MM.1S (cell line): Measurements from ENCODE around the gene ASPDH.

ENCODE experiments used
- DNase-seq: peaks from one replicate; pipeline ENCODE4 v3.0.0-alpha.2; 2015
- H2AFZ ChIP-seq: fragments of 300-600 bp; sonication (generic); 2 replicates; pipeline ENCODE4 v1.6.0; 2016; ENCODE audit warnings: antibody characterized with exemption, low read length
- H3F3A ChIP-seq: fragments of 300-600 bp; sonication (generic); 2 replicates; pipeline ENCODE4 v1.6.1; 2016; ENCODE audit warnings: mild to moderate bottlenecking, antibody characterized with exemption, low read length, moderate library complexity, mixed read lengths; ENCODE audit not compliant: insufficient read depth
- H3K27ac ChIP-seq: fragments of 300-600 bp; sonication (generic); 2 replicates; pipeline ENCODE4 v1.5.1; 2016; ENCODE audit warnings: mild to moderate bottlenecking, low read length
- H3K27me3 ChIP-seq: fragments of 300-600 bp; sonication (generic); replicated peaks from 2 replicates; pipeline ENCODE4 v1.6.0; 2016; ENCODE audit warnings: low read length; ENCODE audit not compliant: insufficient read depth
- H3K36me3 ChIP-seq: fragments of 300-600 bp; sonication (generic); replicated peaks from 2 replicates; pipeline ENCODE4 v1.6.1; 2016; ENCODE audit warnings: mild to moderate bottlenecking, low read length, mixed read lengths; ENCODE audit not compliant: insufficient read depth
- H3K4me1 ChIP-seq: fragments of 300-600 bp; sonication (generic); 2 replicates; pipeline ENCODE4 v1.6.1; 2016; ENCODE audit warnings: low read length, mixed read lengths
- H3K4me2 ChIP-seq: fragments of 300-600 bp; sonication (generic); 2 replicates; pipeline ENCODE4 v1.6.0; 2016; ENCODE audit warnings: low read depth, low read length
- H3K4me3 ChIP-seq: fragments of 300-600 bp; sonication (generic); 2 replicates; pipeline ENCODE4 v1.5.1; 2016; ENCODE audit warnings: low read length, mixed read lengths
- H3K79me2 ChIP-seq: fragments of 300-600 bp; sonication (generic); 2 replicates; pipeline ENCODE4 v1.6.1; 2016; ENCODE audit warnings: mixed run types, low read length, mixed read lengths
- H3K9ac ChIP-seq: fragments of 300-600 bp; sonication (generic); 2 replicates; pipeline ENCODE4 v1.6.1; 2016; ENCODE audit warnings: low read length, mixed read lengths
- H3K9me2 ChIP-seq: fragments of 300-600 bp; sonication (generic); replicated peaks from 2 replicates; pipeline ENCODE4 v1.6.1; 2016; ENCODE audit warnings: mild to moderate bottlenecking, low read length, mixed read lengths; ENCODE audit not compliant: insufficient read depth
- H3K9me3 ChIP-seq: fragments of 300-600 bp; sonication (generic); replicated peaks from 2 replicates; pipeline ENCODE4 v1.6.1; 2016; ENCODE audit warnings: mild to moderate bottlenecking, low read length, mixed read lengths; ENCODE audit not compliant: insufficient read depth
- H4K20me1 ChIP-seq: fragments of 300-600 bp; sonication (generic); 2 replicates; pipeline ENCODE4 v1.6.1; 2016; ENCODE audit warnings: mild to moderate bottlenecking, low read length, moderate library complexity, mixed read lengths; ENCODE audit not compliant: insufficient read depth
- CTCF ChIP-seq: fragments of 300-600 bp; sonication (generic); IDR thresholded peaks from 2 replicates; pipeline ENCODE4 v1.5.1; 2016; ENCODE audit warnings: antibody characterized with exemption, low read length, mixed read lengths
- EZH2 ChIP-seq: fragments of 300-600 bp; sonication (generic); optimal IDR thresholded peaks from 2 replicates; pipeline ENCODE3; 2017; ENCODE audit warnings: low read depth, mild to moderate bottlenecking, antibody characterized with exemption, low read length, mixed read lengths
- EZH2phosphoT487 ChIP-seq: fragments of 300-600 bp; sonication (generic); IDR thresholded peaks from 2 replicates; pipeline ENCODE4 v1.6.1; 2018; ENCODE audit warnings: antibody characterized with exemption, low read length

Gene ASPDH

GRCh38 chr19:50500060-50500752 lies 13.5 kb downstream of the ASPDH start:
- DNase-seq: no peak
- no peaks in the 10 kb centered on the region for H3K4me1 ChIP-seq
- H3K27me3 ChIP-seq: no peaks in the 10 kb centered on the region
- no peak overlapping the region for H3K27ac ChIP-seq
- no peak overlapping the region for H3K4me2 ChIP-seq
- H4K20me1 ChIP-seq: no peaks in the 10 kb centered on the region
- H2AFZ ChIP-seq: no peak overlapping the region
- no peaks in the 10 kb centered on the region for H3K9me2 ChIP-seq
- no peak overlapping the region for H3K4me3 ChIP-seq
- H3K9me3 ChIP-seq: no peaks in the 10 kb centered on the region
- no peaks in the 10 kb centered on the region for H3K36me3 ChIP-seq
- no peak overlapping the region for H3K9ac ChIP-seq
- no peak for TF ChIP-seq CTCF
- TF ChIP-seq EZH2: no peak
- TF ChIP-seq EZH2phosphoT487: no peak
- no peaks in the 10 kb centered on the region for H3F3A ChIP-seq
- no peaks in the 10 kb centered on the region for H3K79me2 ChIP-seq

- no peak for DNase-seq
- Histone ChIP-seq H3K9ac (no peak overlapping the region), H3K9me2 (no peaks in the 10 kb centered on the region), H3K79me2 (no peaks in the 10 kb centered on the region), H3K9me3 (no peaks in the 10 kb centered on the region), H3K27ac (no peak overlapping the region), H3K4me2 (no peak overlapping the region), H3K4me3 (no peak overlapping the region), H2AFZ (no peak overlapping the region), H3F3A (no peaks in the 10 kb centered on the region), H3K27me3 (no peaks in the 10 kb centered on the region), H4K20me1 (no peaks in the 10 kb centered on the region), H3K36me3 (no peaks in the 10 kb centered on the region), H3K4me1 (no peaks in the 10 kb centered on the region)
- no peak for TF ChIP-seq EZH2
- no peak for TF ChIP-seq EZH2phosphoT487
- TF ChIP-seq CTCF: no peak
Observed at GRCh38 chr19:50498219-50499056, 15.3 kb downstream of the ASPDH start.

GRCh38 chr19:50497022-50497405 lies 16.7 kb downstream of the ASPDH start:
- Histone ChIP-seq H3K79me2 (no peaks in the 10 kb centered on the region), H3K9me2 (no peaks in the 10 kb centered on the region), H3K4me2 (no peak overlapping the region), H2AFZ (no peak overlapping the region), H3K9ac (no peak overlapping the region), H3K27me3 (no peaks in the 10 kb centered on the region), H4K20me1 (no peaks in the 10 kb centered on the region), H3K27ac (no peak overlapping the region), H3K9me3 (no peaks in the 10 kb centered on the region), H3K36me3 (no peaks in the 10 kb centered on the region), H3K4me1 (no peaks in the 10 kb centered on the region), H3F3A (no peaks in the 10 kb centered on the region), H3K4me3 (no peak overlapping the region)
- TF ChIP-seq EZH2phosphoT487 (no peak), CTCF (no peak), EZH2 (no peak)
- DNase-seq: no peak
